Peyer's patch (tissue), 4 donors: ENCODE measurements around the gene OASL.

Experiments used
- CTCF ChIP-seq, 6 experiments: fragments of 450-650 bp in 4 of 6; fragments of 200-600 bp in 2 of 6; sonication (generic) in 1 of 6; IDR thresholded peaks; one replicate each; pipeline ENCODE4 v1.5.1; 2017 to 2019; ENCODE audit warnings: antibody characterized with exemption in 6 of 6, mild to moderate bottlenecking in 3 of 6, moderate library complexity in 1 of 6
- POLR2A ChIP-seq, 2 donors: fragments of 450-650 bp; IDR thresholded peaks; one replicate each; pipeline ENCODE4 v1.5.1; 2017; ENCODE audit warnings: antibody characterized with exemption in 2 of 2, mild to moderate bottlenecking in 2 of 2, moderate library complexity in 2 of 2

- TF ChIP-seq CTCF (IDR thresholded peaks at IDR 0.05) (no peak), POLR2A (IDR thresholded peaks at IDR 0.05) (no peak)
These were observed 45.5 kb downstream of the OASL start for GRCh38 chr12:120993496-120993895.
